ENCODE results near the gene SYT9. TPM values are rescaled to one million over a fixed set of nuclear protein-coding genes. Genes with fewer than 3 reads are reported as not detected.

SYT9 gene
- total RNA-seq, 1 experiment from 2014 or later = not detected

- Mint-ChIP-seq H3K36me3 (ENCODE audit: insufficient read depth, unreplicated experiment) (no peaks in the 10 kb centered on the region), H3K4me1 (ENCODE audit: insufficient read depth, unreplicated experiment) (peaks cover 11% of the 10 kb centered on the region), H3K27ac (ENCODE audit: low read depth, unreplicated experiment) (no peak overlapping the region), H3K4me3 (ENCODE audit: unreplicated experiment) (no peak overlapping the region), H3K9me3 (ENCODE audit: unreplicated experiment) (no peaks in the 10 kb centered on the region), H3K27me3 (ENCODE audit: insufficient read depth, unreplicated experiment) (no peaks in the 10 kb centered on the region)
- no peak for TF ChIP-seq CTCF (IDR thresholded peaks at IDR 0.05; ENCODE audit: unreplicated experiment)
- ChIA-PET CTCF (interaction anchor here (0.7 to 1.1 kb wide), 2 partner anchors 17 to 47 kb away, joined by 3 to 4 read pairs; no protein-coding TSS in a partner anchor), POLR2A (no interaction called here)
- intact Hi-C loops (cut with micrococcal nuclease) = no loop called here
- no TSS peak for BruUV-seq (replicated peaks)
- no peak for DNase-seq (ENCODE audit: unreplicated experiment)
These were observed 237.0 kb downstream of the SYT9 start for GRCh38 chr11:7488681-7489080.

GRCh38 chr11:7489376-7489775, 237.7 kb downstream of the SYT9 start:
- POLR2A ChIA-PET = interaction anchor here (0.7 to 0.8 kb wide), 2 partner anchors 20 to 34 kb away, joined by 3 to 4 read pairs; no protein-coding TSS in a partner anchor
- intact Hi-C loops (cut with micrococcal nuclease) = no loop called here
- Mint-ChIP-seq H3K9me3 (ENCODE audit: unreplicated experiment) (no peaks in the 10 kb centered on the region), H3K4me1 (ENCODE audit: insufficient read depth, unreplicated experiment) (peaks cover 11% of the 10 kb centered on the region), H3K4me3 (ENCODE audit: unreplicated experiment) (no peak overlapping the region), H3K36me3 (ENCODE audit: insufficient read depth, unreplicated experiment) (no peaks in the 10 kb centered on the region), H3K27me3 (ENCODE audit: insufficient read depth, unreplicated experiment) (no peaks in the 10 kb centered on the region), H3K27ac (ENCODE audit: low read depth, unreplicated experiment) (no peak overlapping the region)
- BruUV-seq (replicated peaks) = no TSS peak
- DNase-seq (ENCODE audit: unreplicated experiment) = no peak
- no peak for TF ChIP-seq CTCF (IDR thresholded peaks at IDR 0.05; ENCODE audit: unreplicated experiment)
- CTCF ChIA-PET = interaction anchor here (0.5 to 1.1 kb wide), 5 partner anchors 16 to 635 kb away, joined by 3 to 4 read pairs (median 3); no protein-coding TSS in a partner anchor

- intact Hi-C loops (cut with micrococcal nuclease) = no loop called here
- Mint-ChIP-seq H3K4me1 (ENCODE audit: insufficient read depth, unreplicated experiment) (peaks cover 11% of the 10 kb centered on the region), H3K27ac (ENCODE audit: low read depth, unreplicated experiment) (no peak overlapping the region), H3K27me3 (ENCODE audit: insufficient read depth, unreplicated experiment) (no peaks in the 10 kb centered on the region), H3K36me3 (ENCODE audit: insufficient read depth, unreplicated experiment) (no peaks in the 10 kb centered on the region), H3K4me3 (ENCODE audit: unreplicated experiment) (no peak overlapping the region), H3K9me3 (ENCODE audit: unreplicated experiment) (no peaks in the 10 kb centered on the region)
- no peak for TF ChIP-seq CTCF (IDR thresholded peaks at IDR 0.05; ENCODE audit: unreplicated experiment)
- DNase-seq (ENCODE audit: unreplicated experiment) = peak; percentile 64
- POLR2A ChIA-PET = interaction anchor here (0.8 to 1.5 kb wide), 2 partner anchors 20 to 34 kb away, joined by 4 to 6 read pairs; no protein-coding TSS in a partner anchor
- CTCF ChIA-PET = interaction anchor here (0.8 to 1.6 kb wide), 5 partner anchors 15 to 202 kb away, joined by 3 to 9 read pairs (median 3); partner anchors contain the start of gene PPFIBP2
- BruUV-seq (replicated peaks) = no TSS peak
These were observed 238.3 kb downstream of the SYT9 start for GRCh38 chr11:7490054-7490453.

GRCh38 chr11:7490535-7490934, 238.8 kb downstream of the SYT9 start:
- no peak overlapping the region for H3K27ac Mint-ChIP-seq (ENCODE audit: low read depth, unreplicated experiment)
- H3K27me3 Mint-ChIP-seq (ENCODE audit: insufficient read depth, unreplicated experiment) = no peaks in the 10 kb centered on the region
- POLR2A ChIA-PET = interaction anchor here (1.5 kb wide), 1 partner anchor 20 kb away, joined by 6 read pairs; no protein-coding TSS in a partner anchor
- H3K4me3 Mint-ChIP-seq (ENCODE audit: unreplicated experiment) = no peak overlapping the region
- peaks cover 11% of the 10 kb centered on the region for H3K4me1 Mint-ChIP-seq (ENCODE audit: insufficient read depth, unreplicated experiment)
- intact Hi-C loops (cut with micrococcal nuclease) = no loop called here
- no peak for DNase-seq (ENCODE audit: unreplicated experiment)
- no peak for TF ChIP-seq CTCF (IDR thresholded peaks at IDR 0.05; ENCODE audit: unreplicated experiment)
- BruUV-seq (replicated peaks) = no TSS peak
- CTCF ChIA-PET = interaction anchor here (0.7 to 1.6 kb wide), 6 partner anchors 16 to 588 kb away, joined by 3 to 9 read pairs (median 4); partner anchors contain the start of gene PPFIBP2
- no peaks in the 10 kb centered on the region for H3K36me3 Mint-ChIP-seq (ENCODE audit: insufficient read depth, unreplicated experiment)
- H3K9me3 Mint-ChIP-seq (ENCODE audit: unreplicated experiment) = no peaks in the 10 kb centered on the region

Measured in MCF 10A (cell line).